ENCODE data around the gene JPT1. TPM values are rescaled to one million over a fixed set of nuclear protein-coding genes. Genes with fewer than 3 reads are reported as not detected.
A peak's percentile ranks its signal among the peaks of the same experiment; 100 is the strongest.
"Not testable (repeated sequence)": the region's sequence is repeated elsewhere in the genome, so short reads cannot be mapped to it uniquely, and the experiment has no call there.

Gene JPT1
- total and polyA plus RNA-seq, 7 donors = 50.1 to 232 (median 92.6) TPM

- peak overlapping the region; percentile 53 for H3K27ac ChIP-seq
These were observed 5.9 kb upstream of the JPT1 start for GRCh38 chr17:75160211-75160610.

GRCh38 chr17:75159196-75160031, 5.1 kb upstream of the JPT1 start:
- intact Hi-C loops (cut with DNase I) = no loop called here
- peaks cover 16% of the 10 kb centered on the region for H3K4me1 ChIP-seq
- H3K9me3 ChIP-seq = no peaks in the 10 kb centered on the region
- no peaks in the 10 kb centered on the region for H3K27me3 ChIP-seq (ENCODE audit: insufficient read depth in 3 of 3, low read length in 2 of 3)
- DNase-seq (no peak), ATAC-seq (no peak)
- H3K4me3 ChIP-seq = no peak overlapping the region
- TF ChIP-seq, protein P1, sequence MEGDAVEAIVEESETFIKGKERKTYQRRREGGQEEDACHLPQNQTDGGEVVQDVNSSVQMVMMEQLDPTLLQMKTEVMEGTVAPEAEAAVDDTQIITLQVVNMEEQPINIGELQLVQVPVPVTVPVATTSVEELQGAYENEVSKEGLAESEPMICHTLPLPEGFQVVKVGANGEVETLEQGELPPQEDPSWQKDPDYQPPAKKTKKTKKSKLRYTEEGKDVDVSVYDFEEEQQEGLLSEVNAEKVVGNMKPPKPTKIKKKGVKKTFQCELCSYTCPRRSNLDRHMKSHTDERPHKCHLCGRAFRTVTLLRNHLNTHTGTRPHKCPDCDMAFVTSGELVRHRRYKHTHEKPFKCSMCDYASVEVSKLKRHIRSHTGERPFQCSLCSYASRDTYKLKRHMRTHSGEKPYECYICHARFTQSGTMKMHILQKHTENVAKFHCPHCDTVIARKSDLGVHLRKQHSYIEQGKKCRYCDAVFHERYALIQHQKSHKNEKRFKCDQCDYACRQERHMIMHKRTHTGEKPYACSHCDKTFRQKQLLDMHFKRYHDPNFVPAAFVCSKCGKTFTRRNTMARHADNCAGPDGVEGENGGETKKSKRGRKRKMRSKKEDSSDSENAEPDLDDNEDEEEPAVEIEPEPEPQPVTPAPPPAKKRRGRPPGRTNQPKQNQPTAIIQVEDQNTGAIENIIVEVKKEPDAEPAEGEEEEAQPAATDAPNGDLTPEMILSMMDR (IDR thresholded peaks at IDR 0.05) = no peak
- H3K27ac ChIP-seq = peak overlapping the region; percentile 53
- WGBS, 3 donors = 93 to 98% (median 93%) methylated on average over 4 of the region's 4 CpGs
- H3K36me3 ChIP-seq (ENCODE audit: insufficient read depth in 1 of 2, low read depth in 1 of 2) = peaks cover 0 to 18% of the 10 kb centered on the region in 2 donors

More at GRCh38 chr17:75160211-75160610, 5.9 kb upstream of the JPT1 start:
- WGBS, 3 donors = 81 to 91% (median 81%) methylated on average over 5 of the region's 5 CpGs
- Histone ChIP-seq H3K4me3 (no peak overlapping the region), H3K36me3 (ENCODE audit: insufficient read depth in 1 of 2, low read depth in 1 of 2) (peaks cover 0 to 25% of the 10 kb centered on the region in 2 donors), H3K4me1 (peaks cover 11% of the 10 kb centered on the region), H3K9me3 (no peaks in the 10 kb centered on the region), H3K27me3 (ENCODE audit: insufficient read depth in 3 of 3, low read length in 2 of 3) (no peaks in the 10 kb centered on the region)
- intact Hi-C loops (cut with DNase I) = no loop called here
- DNase-seq (no peak), ATAC-seq (peak; percentile 45 to 73 (median 62))
- TF ChIP-seq, protein P1 (IDR thresholded peaks at IDR 0.05) = no peak

GRCh38 chr17:75158480-75158879, 4.2 kb upstream of the JPT1 start:
- 87 to 94% (median 88%) methylated on average over 8 of the region's 8 CpGs for WGBS, 3 donors
- intact Hi-C loops (cut with DNase I); H3K4me3 ChIP-seq; H3K27ac ChIP-seq; H3K9me3 ChIP-seq; ATAC-seq; H3K27me3 ChIP-seq (ENCODE audit: insufficient read depth in 3 of 3, low read length in 2 of 3): not testable (repeated sequence)
- Histone ChIP-seq H3K4me1 (peaks cover 16% of the 10 kb centered on the region), H3K36me3 (ENCODE audit: insufficient read depth in 1 of 2, low read depth in 1 of 2) (peaks cover 0 to 11% of the 10 kb centered on the region in 2 donors)
- DNase-seq = peak in 1 of 2 donors; percentile 29

GRCh38 chr17:75155191-75155601, 884 bp upstream of the JPT1 start:
- Histone ChIP-seq H3K4me3 (peak overlapping the region; percentile 82), H3K27ac (peak overlapping the region; percentile 92), H3K27me3 (ENCODE audit: insufficient read depth in 3 of 3, low read length in 2 of 3) (no peaks in the 10 kb centered on the region), H3K4me1 (peaks cover 23% of the 10 kb centered on the region), H3K36me3 (ENCODE audit: insufficient read depth in 1 of 2, low read depth in 1 of 2) (peaks cover 0 to 9% of the 10 kb centered on the region in 2 donors), H3K9me3 (no peaks in the 10 kb centered on the region)
- ATAC-seq = peak; percentile 48 to 78 (median 62)
- WGBS, 3 donors = 61 to 69% (median 62%) methylated on average over 3 of the region's 3 CpGs
- TF ChIP-seq, protein P1 (IDR thresholded peaks at IDR 0.05) = no peak
- no peak for DNase-seq
- intact Hi-C loops (cut with DNase I) = no loop called here

- Histone ChIP-seq H3K27ac (peak overlapping the region; percentile 92), H3K36me3 (ENCODE audit: insufficient read depth in 1 of 2, low read depth in 1 of 2) (no peaks in the 10 kb centered on the region)
- intact Hi-C loops (cut with DNase I) = no loop called here
These were observed 525 bp downstream of the JPT1 start for GRCh38 chr17:75153780-75154194.

More at GRCh38 chr17:75153780-75154194, 525 bp downstream of the JPT1 start:
- Histone ChIP-seq H3K9me3 (no peaks in the 10 kb centered on the region), H3K27me3 (ENCODE audit: insufficient read depth in 3 of 3, low read length in 2 of 3) (no peaks in the 10 kb centered on the region), H3K4me1 (peaks cover 22% of the 10 kb centered on the region), H3K4me3 (peak overlapping the region; percentile 82)
- no peak for ATAC-seq
- peak in 1 of 2 donors; percentile 54 for DNase-seq
- TF ChIP-seq, protein P1 (IDR thresholded peaks at IDR 0.05) = no peak
- 0 to 1% (median 0%) methylated on average over 35 of the region's 35 CpGs for WGBS, 3 donors

All from psoas muscle (tissue), 8 donors.